ENCODE measurements around the gene DGKZ. TPM values are rescaled to one million over a fixed set of nuclear protein-coding genes. Genes with fewer than 3 reads are reported as not detected.

Gene DGKZ
- total RNA-seq, 2 donors from 2014 or later: 79.4 to 86.4 TPM

GRCh38 chr11:46418751-46419150 is 71.5 kb downstream of the DGKZ start:
- Histone ChIP-seq H3K4me1 (no peaks in the 10 kb centered on the region), H3K9me3 (no peaks in the 10 kb centered on the region), H3K4me3 (no peak overlapping the region), H3K27ac (no peak overlapping the region), H3K27me3 (no peaks in the 10 kb centered on the region), H3K36me3 (replicated peaks in 1 of 2; ENCODE audit: insufficient read depth in 1 of 2, low read depth in 2 of 2) (peaks cover 0 to 9% of the 10 kb centered on the region in 2 donors)
- no peak for TF ChIP-seq POLR2A (IDR thresholded peaks at IDR 0.05)
- TF ChIP-seq, protein P1, sequence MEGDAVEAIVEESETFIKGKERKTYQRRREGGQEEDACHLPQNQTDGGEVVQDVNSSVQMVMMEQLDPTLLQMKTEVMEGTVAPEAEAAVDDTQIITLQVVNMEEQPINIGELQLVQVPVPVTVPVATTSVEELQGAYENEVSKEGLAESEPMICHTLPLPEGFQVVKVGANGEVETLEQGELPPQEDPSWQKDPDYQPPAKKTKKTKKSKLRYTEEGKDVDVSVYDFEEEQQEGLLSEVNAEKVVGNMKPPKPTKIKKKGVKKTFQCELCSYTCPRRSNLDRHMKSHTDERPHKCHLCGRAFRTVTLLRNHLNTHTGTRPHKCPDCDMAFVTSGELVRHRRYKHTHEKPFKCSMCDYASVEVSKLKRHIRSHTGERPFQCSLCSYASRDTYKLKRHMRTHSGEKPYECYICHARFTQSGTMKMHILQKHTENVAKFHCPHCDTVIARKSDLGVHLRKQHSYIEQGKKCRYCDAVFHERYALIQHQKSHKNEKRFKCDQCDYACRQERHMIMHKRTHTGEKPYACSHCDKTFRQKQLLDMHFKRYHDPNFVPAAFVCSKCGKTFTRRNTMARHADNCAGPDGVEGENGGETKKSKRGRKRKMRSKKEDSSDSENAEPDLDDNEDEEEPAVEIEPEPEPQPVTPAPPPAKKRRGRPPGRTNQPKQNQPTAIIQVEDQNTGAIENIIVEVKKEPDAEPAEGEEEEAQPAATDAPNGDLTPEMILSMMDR (IDR thresholded peaks at IDR 0.05): no peak
- WGBS, 2 donors: 88 to 92% methylated on average over 5 of the region's 5 CpGs
- ATAC-seq: no peak
- intact Hi-C loops (cut with DNase I): no loop called here
- no peak for DNase-seq

DNA sequence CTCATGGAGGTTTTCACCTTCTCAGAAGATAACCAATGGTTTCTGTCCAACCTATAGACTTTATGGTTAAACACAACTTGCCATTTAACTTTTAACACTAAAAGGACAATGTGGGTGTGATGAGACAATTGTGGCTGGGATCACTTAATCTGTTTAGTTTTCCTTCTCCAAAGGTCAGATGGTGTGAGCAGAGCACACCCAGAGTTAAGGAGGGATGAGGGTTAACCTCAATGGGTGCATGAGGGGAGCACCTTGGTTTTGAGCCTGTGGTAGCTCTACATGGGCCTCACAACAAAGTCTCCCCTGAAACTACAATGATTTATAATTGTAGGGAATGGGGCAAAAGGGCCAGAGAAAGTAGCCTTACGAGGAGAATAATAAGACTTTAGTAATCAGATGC is 73.2 kb downstream of the DGKZ start:
- Histone ChIP-seq H3K27ac (no peak overlapping the region), H3K27me3 (no peaks in the 10 kb centered on the region), H3K4me3 (no peak overlapping the region), H3K9me3 (no peaks in the 10 kb centered on the region), H3K36me3 (replicated peaks in 1 of 2; ENCODE audit: insufficient read depth in 1 of 2, low read depth in 2 of 2) (peaks cover 0 to 7% of the 10 kb centered on the region in 2 donors), H3K4me1 (no peaks in the 10 kb centered on the region)
- DNase-seq (no peak), ATAC-seq (no peak)
- 84 to 100% methylated on average over 1 of the region's 1 CpG for WGBS, 2 donors
- TF ChIP-seq, protein P1 (IDR thresholded peaks at IDR 0.05): no peak
- TF ChIP-seq POLR2A (IDR thresholded peaks at IDR 0.05): no peak
- intact Hi-C loops (cut with DNase I): no loop called here

DNA sequence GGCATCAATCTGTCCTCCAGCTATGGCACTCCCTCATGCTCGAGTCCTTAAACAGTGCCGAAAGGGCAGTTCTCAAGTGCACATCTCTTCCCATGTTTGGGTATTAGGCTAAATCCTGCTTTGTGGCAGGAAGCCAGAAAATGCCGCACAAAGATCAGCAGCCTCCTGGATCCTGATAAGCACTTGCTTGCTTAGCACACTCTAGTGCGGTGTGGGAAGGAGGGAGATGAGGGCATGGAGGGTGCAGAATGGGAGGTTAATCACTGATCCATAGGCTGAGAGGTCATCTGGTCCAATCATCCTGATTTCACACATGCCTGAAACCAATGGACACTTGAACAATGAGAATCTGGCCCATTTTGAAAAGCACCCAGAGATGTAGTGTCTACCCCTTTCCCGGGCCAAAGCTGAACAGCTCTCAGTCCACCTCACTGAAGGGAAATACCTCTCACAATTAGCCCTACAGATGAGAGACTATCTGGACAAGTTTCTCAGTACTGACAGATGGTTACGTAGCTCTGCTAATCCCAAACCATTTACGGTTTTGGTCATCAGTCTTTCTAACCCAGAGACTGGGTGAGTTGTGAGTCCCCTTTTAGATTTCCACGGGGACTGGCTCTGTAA is 74.1 kb downstream of the DGKZ start:
- WGBS, 2 donors: 76 to 83% methylated on average over 7 to 8 of the region's 8 CpGs
- TF ChIP-seq POLR2A (IDR thresholded peaks at IDR 0.05): no peak
- TF ChIP-seq, protein P1 (IDR thresholded peaks at IDR 0.05): no peak
- H3K4me1 ChIP-seq: no peaks in the 10 kb centered on the region
- H3K27ac ChIP-seq: no peak overlapping the region
- H3K36me3 ChIP-seq (replicated peaks in 1 of 2; ENCODE audit: insufficient read depth in 1 of 2, low read depth in 2 of 2): peaks cover 0 to 4% of the 10 kb centered on the region in 2 donors
- intact Hi-C loops (cut with DNase I): no loop called here
- DNase-seq: no peak
- H3K4me3 ChIP-seq: no peak overlapping the region
- no peaks in the 10 kb centered on the region for H3K27me3 ChIP-seq
- no peak for ATAC-seq
- H3K9me3 ChIP-seq: no peaks in the 10 kb centered on the region

DNA sequence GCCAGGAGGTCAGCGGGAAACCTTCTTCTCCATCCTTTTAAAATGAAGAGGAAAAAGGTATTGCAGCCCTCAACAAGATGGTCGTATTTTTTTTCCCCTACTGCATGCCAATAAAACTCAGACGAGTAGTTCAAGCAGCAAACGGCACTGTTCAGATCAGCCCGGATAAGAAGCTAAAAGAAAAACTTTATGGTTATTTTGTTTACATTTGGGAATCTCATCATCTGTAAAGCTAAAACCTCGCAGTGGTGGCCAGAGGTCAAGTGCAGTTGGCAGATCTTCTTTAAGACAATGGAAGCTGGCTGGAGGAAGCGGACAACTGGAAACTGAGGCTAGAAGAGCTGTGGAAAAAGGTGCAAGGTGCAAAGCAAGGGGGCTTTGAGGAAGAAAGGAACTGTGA is 75.3 kb downstream of the DGKZ start:
- TF ChIP-seq, protein P1 (IDR thresholded peaks at IDR 0.05): no peak
- no peak for TF ChIP-seq POLR2A (IDR thresholded peaks at IDR 0.05)
- no peaks in the 10 kb centered on the region for H3K27me3 ChIP-seq
- intact Hi-C loops (cut with DNase I): no loop called here
- 69 to 86% methylated on average over 7 of the region's 7 CpGs for whole genome bisulfite sequencing, 2 donors
- peaks cover 0 to 1% of the 10 kb centered on the region in 2 donors for H3K36me3 ChIP-seq (replicated peaks in 1 of 2; ENCODE audit: insufficient read depth in 1 of 2, low read depth in 2 of 2)
- DNase-seq (no peak), ATAC-seq (no peak)
- H3K4me3 ChIP-seq: no peak overlapping the region
- H3K27ac ChIP-seq: no peak overlapping the region
- no peaks in the 10 kb centered on the region for H3K4me1 ChIP-seq
- no peaks in the 10 kb centered on the region for H3K9me3 ChIP-seq
